HEK293 (cell line): ENCODE results near the gene UNC5CL.

Experiments
- CTCF ChIA-PET: fragments of 350-600 bp; formaldehyde crosslinking; extraction: SDS; loops from one replicate; lab custom pipeline; 2021; ENCODE audit warnings: antibody characterized with exemption; lab: Yijun Ruan, JAX
- POLR2A ChIA-PET: fragments of 300-600 bp; formaldehyde crosslinking; extraction: SDS; loops from one replicate; lab custom pipeline; 2020; ENCODE audit warnings: antibody characterized with exemption, inconsistent platforms; lab: Yijun Ruan, JAX
- H3K27ac ChIP-seq: fragments of 200-500 bp; sonication (Bioruptor generic); 2 replicates; pipeline ENCODE4 v1.5.1; 2014; ENCODE audit warnings: low read depth, low read length, control low read depth, inconsistent platforms; ENCODE audit errors: extremely low read depth
- H3K36me3 ChIP-seq, 2 experiments: fragments of 200-500 bp in 1 of 2; sonication (Bioruptor generic) in 1 of 2; 1 replicate in 1 of 2; 2 replicates in 1 of 2; pipeline ENCODE4 v1.5.1; 2014 to 2017; ENCODE audit warnings: inconsistent platforms in 2 of 2, low read length in 2 of 2; ENCODE audit not compliant: control insufficient read depth in 2 of 2, insufficient read depth in 1 of 2
- H3K4me1 ChIP-seq: fragments of 200-500 bp; sonication (Bioruptor generic); 2 replicates; pipeline ENCODE4 v1.5.1; 2014; ENCODE audit warnings: mild to moderate bottlenecking, low read length, inconsistent platforms; ENCODE audit not compliant: control insufficient read depth, insufficient read depth
- H3K4me3 ChIP-seq: 2 replicates; pipeline ENCODE4 v1.5.1; 2011; ENCODE audit warnings: low read depth, mild to moderate bottlenecking, control low read depth, low read length, moderate library complexity
- H3K9me3 ChIP-seq: fragments of 200-500 bp; sonication (Bioruptor generic); 2 replicates; pipeline ENCODE4 v1.5.1; 2014; ENCODE audit warnings: low read depth, low read length, inconsistent platforms; ENCODE audit not compliant: control insufficient read depth, insufficient read depth
- BCL11B ChIP-seq: fragments of 450-650 bp; formaldehyde crosslinking; IDR thresholded peaks from 2 replicates; pipeline ENCODE4 v1.5.1; 2016; ENCODE audit warnings: low read depth, missing biosample characterization, missing genetic modification characterization
- GLIS1 ChIP-seq: fragments of 450-650 bp; formaldehyde crosslinking; IDR thresholded peaks from 2 replicates; pipeline ENCODE4 v1.5.1; 2016; ENCODE audit warnings: missing biosample characterization, missing genetic modification characterization
- GLIS2 ChIP-seq: fragments of 450-650 bp; formaldehyde crosslinking; IDR thresholded peaks from 2 replicates; pipeline ENCODE4 v1.5.1; 2016; ENCODE audit warnings: missing biosample characterization, missing genetic modification characterization
- PRDM4 ChIP-seq: fragments of 450-650 bp; formaldehyde crosslinking; IDR thresholded peaks from 2 replicates; pipeline ENCODE4 v1.5.1; 2017; ENCODE audit warnings: missing biosample characterization, missing genetic modification characterization
- SALL2 ChIP-seq: fragments of 450-650 bp; formaldehyde crosslinking; IDR thresholded peaks from 2 replicates; pipeline ENCODE4 v1.5.0; 2017; ENCODE audit warnings: missing biosample characterization, mild to moderate bottlenecking, missing genetic modification characterization, borderline replicate concordance
- TCF7L2 ChIP-seq: IDR thresholded peaks from 2 replicates; pipeline ENCODE4 v1.6.1; 2011; ENCODE audit warnings: low read depth, mild to moderate bottlenecking, inconsistent platforms, low read length, moderate library complexity, borderline replicate concordance
- ZBTB17 ChIP-seq: fragments of 450-650 bp; formaldehyde crosslinking; IDR thresholded peaks from 2 replicates; pipeline ENCODE4 v1.5.1; 2016; ENCODE audit warnings: missing biosample characterization, missing genetic modification characterization
- ZEB2 ChIP-seq: fragments of 450-650 bp; formaldehyde crosslinking; IDR thresholded peaks from 2 replicates; pipeline ENCODE4 v1.5.1; 2016; ENCODE audit warnings: missing biosample characterization, missing genetic modification characterization
- ZNF10 ChIP-seq: fragments of 450-650 bp; formaldehyde crosslinking; IDR thresholded peaks from 2 replicates; pipeline ENCODE4 v1.5.1; 2017; ENCODE audit warnings: missing biosample characterization, missing genetic modification characterization
- ZNF114 ChIP-seq: fragments of 450-650 bp; formaldehyde crosslinking; IDR thresholded peaks from 2 replicates; pipeline ENCODE4 v1.5.0; 2017; ENCODE audit warnings: missing biosample characterization, missing genetic modification characterization
- ZNF133 ChIP-seq: fragments of 450-650 bp; formaldehyde crosslinking; IDR thresholded peaks from 2 replicates; pipeline ENCODE4 v1.5.1; 2016; ENCODE audit warnings: missing biosample characterization, missing genetic modification characterization
- ZNF146 ChIP-seq: fragments of 450-650 bp; formaldehyde crosslinking; IDR thresholded peaks from 2 replicates; pipeline ENCODE4 v1.5.1; 2016; ENCODE audit warnings: missing biosample characterization, missing genetic modification characterization
- ZNF155 ChIP-seq: fragments of 450-650 bp; formaldehyde crosslinking; IDR thresholded peaks from 2 replicates; pipeline ENCODE4 v1.5.1; 2016; ENCODE audit warnings: missing biosample characterization, missing genetic modification characterization
- ZNF175 ChIP-seq: fragments of 450-650 bp; formaldehyde crosslinking; IDR thresholded peaks from 2 replicates; pipeline ENCODE4 v1.5.1; 2016; ENCODE audit warnings: missing biosample characterization, missing genetic modification characterization
- ZNF239 ChIP-seq: fragments of 450-650 bp; formaldehyde crosslinking; IDR thresholded peaks from 2 replicates; pipeline ENCODE4 v1.5.1; 2016; ENCODE audit warnings: missing biosample characterization, missing genetic modification characterization
- ZNF24 ChIP-seq: fragments of 450-650 bp; formaldehyde crosslinking; IDR thresholded peaks from 2 replicates; pipeline ENCODE4 v1.5.1; 2016; ENCODE audit warnings: missing biosample characterization, missing genetic modification characterization
- ZNF366 ChIP-seq: fragments of 450-650 bp; formaldehyde crosslinking; conservative IDR thresholded peaks from 2 replicates; pipeline ENCODE4 v1.5.1; 2016; ENCODE audit warnings: missing biosample characterization, missing genetic modification characterization
- ZNF426 ChIP-seq: fragments of 450-650 bp; formaldehyde crosslinking; IDR thresholded peaks from 2 replicates; pipeline ENCODE4 v1.5.1; 2017; ENCODE audit warnings: missing biosample characterization, missing genetic modification characterization, mild to moderate bottlenecking, inconsistent platforms, moderate library complexity
- ZNF48 ChIP-seq: fragments of 450-650 bp; formaldehyde crosslinking; IDR thresholded peaks from 2 replicates; pipeline ENCODE4 v1.5.1; 2016; ENCODE audit warnings: missing biosample characterization, missing genetic modification characterization
- ZNF544 ChIP-seq: fragments of 450-650 bp; formaldehyde crosslinking; IDR thresholded peaks from 2 replicates; pipeline ENCODE4 v1.5.0; 2017; ENCODE audit warnings: missing biosample characterization, missing genetic modification characterization
- ZNF560 ChIP-seq: fragments of 450-650 bp; formaldehyde crosslinking; IDR thresholded peaks from 2 replicates; pipeline ENCODE4 v1.5.1; 2017; ENCODE audit warnings: missing biosample characterization, missing genetic modification characterization, borderline replicate concordance
- ZNF621 ChIP-seq: fragments of 450-650 bp; formaldehyde crosslinking; IDR thresholded peaks from 2 replicates; pipeline ENCODE4 v1.5.1; 2017; ENCODE audit warnings: missing biosample characterization, missing genetic modification characterization
- ZNF768 ChIP-seq: fragments of 450-650 bp; formaldehyde crosslinking; IDR thresholded peaks from 2 replicates; pipeline ENCODE4 v1.5.1; 2018; ENCODE audit warnings: missing biosample characterization, mild to moderate bottlenecking, missing genetic modification characterization
- ZNF843 ChIP-seq: fragments of 450-650 bp; formaldehyde crosslinking; IDR thresholded peaks from 2 replicates; pipeline ENCODE4 v1.5.1; 2016; ENCODE audit warnings: missing biosample characterization, missing genetic modification characterization
- TF ChIP-seq, protein P1 (sequence below): fragments of 450-650 bp; formaldehyde crosslinking; IDR thresholded peaks from 2 replicates; pipeline ENCODE4 v1.5.1; 2016; ENCODE audit warnings: missing biosample characterization, missing genetic modification characterization
- TF ChIP-seq, protein P2 (sequence below): fragments of 450-650 bp; formaldehyde crosslinking; optimal IDR thresholded peaks from 2 replicates; pipeline ENCODE3; 2016; ENCODE audit warnings: missing biosample characterization, mild to moderate bottlenecking, missing genetic modification characterization
- TF ChIP-seq, protein P3 (sequence below): fragments of 450-650 bp; formaldehyde crosslinking; IDR thresholded peaks from 2 replicates; pipeline ENCODE4 v1.5.1; 2017; ENCODE audit warnings: missing biosample characterization, missing genetic modification characterization

UNC5CL gene

GRCh38 chr6:41047745-41048732, 9.0 kb upstream of the UNC5CL start:
- ChIA-PET CTCF (interaction anchor here (1.5 to 10.6 kb wide), 3 partner anchors 9 to 23 kb away, joined by 3 to 100 read pairs (median 12); partner anchors contain the start of genes TSPO2 and UNC5CL), POLR2A (no interaction called here)
- Histone ChIP-seq H3K9me3 (no peaks in the 10 kb centered on the region), H3K4me3 (no peak overlapping the region), H3K27ac (no peak overlapping the region), H3K36me3 (no peaks in the 10 kb centered on the region), H3K4me1 (no peaks in the 10 kb centered on the region)
- TF ChIP-seq ZNF155 (tag by site-specific recombination) (no peak), ZNF24 (tag by site-specific recombination) (no peak), ZNF146 (tag by site-specific recombination) (no peak), ZNF768 (tag by site-specific recombination) (no peak), ZBTB17 (tag by site-specific recombination) (no peak), ZNF544 (tag by site-specific recombination) (no peak), TCF7L2 (no peak), BCL11B (tag by site-specific recombination) (no peak), ZNF48 (no peak), ZNF560 (tag by site-specific recombination) (no peak), ZNF133 (tag by site-specific recombination) (no peak), ZNF843 (no peak), GLIS1 (tag by site-specific recombination) (no peak)
- TF ChIP-seq, protein P1, sequence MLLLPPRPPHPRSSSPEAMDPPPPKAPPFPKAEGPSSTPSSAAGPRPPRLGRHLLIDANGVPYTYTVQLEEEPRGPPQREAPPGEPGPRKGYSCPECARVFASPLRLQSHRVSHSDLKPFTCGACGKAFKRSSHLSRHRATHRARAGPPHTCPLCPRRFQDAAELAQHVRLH, result no peak

GRCh38 chr6:41047306-41047705, 8.3 kb upstream of the UNC5CL start:
- no peaks in the 10 kb centered on the region for H3K4me1 ChIP-seq
- POLR2A ChIA-PET, result no interaction called here
- H3K27ac ChIP-seq, result no peak overlapping the region
- TF ChIP-seq, protein P2, sequence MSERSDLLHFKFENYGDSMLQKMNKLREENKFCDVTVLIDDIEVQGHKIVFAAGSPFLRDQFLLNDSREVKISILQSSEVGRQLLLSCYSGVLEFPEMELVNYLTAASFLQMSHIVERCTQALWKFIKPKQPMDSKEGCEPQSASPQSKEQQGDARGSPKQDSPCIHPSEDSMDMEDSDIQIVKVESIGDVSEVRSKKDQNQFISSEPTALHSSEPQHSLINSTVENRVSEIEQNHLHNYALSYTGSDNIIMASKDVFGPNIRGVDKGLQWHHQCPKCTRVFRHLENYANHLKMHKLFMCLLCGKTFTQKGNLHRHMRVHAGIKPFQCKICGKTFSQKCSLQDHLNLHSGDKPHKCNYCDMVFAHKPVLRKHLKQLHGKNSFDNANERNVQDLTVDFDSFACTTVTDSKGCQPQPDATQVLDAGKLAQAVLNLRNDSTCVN (tag by site-specific recombination), result no peak
- TF ChIP-seq PRDM4 (tag by site-specific recombination) (no peak), ZNF366 (tag by site-specific recombination) (no peak), ZNF426 (tag by site-specific recombination) (no peak), ZNF621 (no peak), SALL2 (tag by site-specific recombination) (no peak), GLIS2 (tag by site-specific recombination) (no peak), ZEB2 (no peak), ZNF48 (no peak), ZNF175 (tag by site-specific recombination) (no peak), ZNF239 (tag by site-specific recombination) (no peak), ZNF114 (no peak), ZNF10 (tag by site-specific recombination) (no peak)
- TF ChIP-seq, protein P3, sequence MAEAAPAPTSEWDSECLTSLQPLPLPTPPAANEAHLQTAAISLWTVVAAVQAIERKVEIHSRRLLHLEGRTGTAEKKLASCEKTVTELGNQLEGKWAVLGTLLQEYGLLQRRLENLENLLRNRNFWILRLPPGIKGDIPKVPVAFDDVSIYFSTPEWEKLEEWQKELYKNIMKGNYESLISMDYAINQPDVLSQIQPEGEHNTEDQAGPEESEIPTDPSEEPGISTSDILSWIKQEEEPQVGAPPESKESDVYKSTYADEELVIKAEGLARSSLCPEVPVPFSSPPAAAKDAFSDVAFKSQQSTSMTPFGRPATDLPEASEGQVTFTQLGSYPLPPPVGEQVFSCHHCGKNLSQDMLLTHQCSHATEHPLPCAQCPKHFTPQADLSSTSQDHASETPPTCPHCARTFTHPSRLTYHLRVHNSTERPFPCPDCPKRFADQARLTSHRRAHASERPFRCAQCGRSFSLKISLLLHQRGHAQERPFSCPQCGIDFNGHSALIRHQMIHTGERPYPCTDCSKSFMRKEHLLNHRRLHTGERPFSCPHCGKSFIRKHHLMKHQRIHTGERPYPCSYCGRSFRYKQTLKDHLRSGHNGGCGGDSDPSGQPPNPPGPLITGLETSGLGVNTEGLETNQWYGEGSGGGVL (tag by site-specific recombination), result no peak
- TF ChIP-seq, all 188 proteins: peak for 0
- CTCF ChIA-PET, result interaction anchor here (1.6 to 10.6 kb wide), 4 partner anchors 8 to 152 kb away, joined by 4 to 100 read pairs (median 8); partner anchors contain the start of genes TSPO2 and UNC5CL
- no peaks in the 10 kb centered on the region for H3K9me3 ChIP-seq
- H3K4me3 ChIP-seq, result no peak overlapping the region
- H3K36me3 ChIP-seq, result no peaks in the 10 kb centered on the region
